ENCODE results near the gene OR5H15. TPM values are rescaled to one million over a fixed set of nuclear protein-coding genes. Genes with fewer than 3 reads are reported as not detected.

OR5H15 gene
- total and polyA plus RNA-seq, 7 experiments from 2014 or later = not detected

Other genes with a start within 250 kb of the OR5H15 start
- gene RIOX2, start 194.3 kb upstream of the OR5H15 start, total RNA-seq = 100 to 1,000 TPM in 1 of 5 experiments, 10 to 100 TPM in 4; 17.8 to 110 (median 28.4) TPM
- gene RIOX2, start 194.3 kb upstream of the OR5H15 start, polyA plus RNA-seq = 10 to 100 TPM; 31.4 to 34.0 TPM
- not detected for gene GABRR3, start 131.4 kb upstream of the OR5H15 start, total RNA-seq
- gene GABRR3, start 131.4 kb upstream of the OR5H15 start, polyA plus RNA-seq = not detected
- not detected for gene OR5AC2, start 79.5 kb upstream of the OR5H15 start, total RNA-seq
- not detected for gene OR5AC2, start 79.5 kb upstream of the OR5H15 start, polyA plus RNA-seq
- gene OR5H1, start 36.0 kb upstream of the OR5H15 start, total RNA-seq = not detected
- gene OR5H1, start 36.0 kb upstream of the OR5H15 start, polyA plus RNA-seq = not detected
- gene OR5H14, start 19.2 kb upstream of the OR5H15 start, total RNA-seq = not detected
- not detected for gene OR5H14, start 19.2 kb upstream of the OR5H15 start, polyA plus RNA-seq
- not detected for gene OR5H6, start 97.5 kb downstream of the OR5H15 start, total RNA-seq
- gene OR5H6, start 97.5 kb downstream of the OR5H15 start, polyA plus RNA-seq = not detected
- not detected for gene OR5H2, start 115.8 kb downstream of the OR5H15 start, total RNA-seq
- not detected for gene OR5H2, start 115.8 kb downstream of the OR5H15 start, polyA plus RNA-seq
- gene OR5K4, start 187.2 kb downstream of the OR5H15 start, total RNA-seq = not detected
- not detected for gene OR5K4, start 187.2 kb downstream of the OR5H15 start, polyA plus RNA-seq
- gene OR5K3, start 224.0 kb downstream of the OR5H15 start, total RNA-seq = not detected
- not detected for gene OR5K3, start 224.0 kb downstream of the OR5H15 start, polyA plus RNA-seq

All from naive thymus-derived CD4-positive, alpha-beta T cell (primary cell).